GM10266 (cell line): Measurements from ENCODE around the gene CWF19L2.
"Not testable (repeated sequence)": the region's sequence is repeated elsewhere in the genome, so short reads cannot be mapped to it uniquely, and the experiment has no call there.

Source experiments
- DNase-seq: peaks from one replicate; pipeline ENCODE4 v3.0.0; 2012; ENCODE audit errors: extremely low spot score
- TF ChIP-seq, protein P1 (sequence below): IDR thresholded peaks from 2 replicates; pipeline ENCODE4 v1.5.1; 2012; ENCODE audit warnings: mild to moderate bottlenecking, low read depth; ENCODE audit not compliant: control insufficient read depth, insufficient read depth; ENCODE audit errors: missing control alignments

Gene CWF19L2

DNA sequence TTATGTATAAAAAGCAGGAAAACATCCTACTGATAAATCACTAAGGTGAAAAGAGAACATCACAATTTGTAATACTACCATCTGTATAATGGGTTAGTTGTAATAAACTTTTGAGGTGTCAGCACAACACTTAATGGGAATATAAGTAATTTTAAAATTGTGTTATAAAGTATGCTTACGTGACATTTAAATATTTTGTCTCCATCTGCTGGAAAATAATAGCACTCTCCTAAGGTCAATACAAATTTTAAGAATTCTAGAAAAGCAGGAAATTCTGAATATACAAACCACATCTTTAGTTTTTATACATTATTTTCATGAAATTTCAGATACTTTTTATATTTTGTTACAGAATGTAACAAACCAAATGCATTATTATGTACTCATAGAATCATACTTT, 19.5 kb downstream of the CWF19L2 start:
- TF ChIP-seq, protein P1, sequence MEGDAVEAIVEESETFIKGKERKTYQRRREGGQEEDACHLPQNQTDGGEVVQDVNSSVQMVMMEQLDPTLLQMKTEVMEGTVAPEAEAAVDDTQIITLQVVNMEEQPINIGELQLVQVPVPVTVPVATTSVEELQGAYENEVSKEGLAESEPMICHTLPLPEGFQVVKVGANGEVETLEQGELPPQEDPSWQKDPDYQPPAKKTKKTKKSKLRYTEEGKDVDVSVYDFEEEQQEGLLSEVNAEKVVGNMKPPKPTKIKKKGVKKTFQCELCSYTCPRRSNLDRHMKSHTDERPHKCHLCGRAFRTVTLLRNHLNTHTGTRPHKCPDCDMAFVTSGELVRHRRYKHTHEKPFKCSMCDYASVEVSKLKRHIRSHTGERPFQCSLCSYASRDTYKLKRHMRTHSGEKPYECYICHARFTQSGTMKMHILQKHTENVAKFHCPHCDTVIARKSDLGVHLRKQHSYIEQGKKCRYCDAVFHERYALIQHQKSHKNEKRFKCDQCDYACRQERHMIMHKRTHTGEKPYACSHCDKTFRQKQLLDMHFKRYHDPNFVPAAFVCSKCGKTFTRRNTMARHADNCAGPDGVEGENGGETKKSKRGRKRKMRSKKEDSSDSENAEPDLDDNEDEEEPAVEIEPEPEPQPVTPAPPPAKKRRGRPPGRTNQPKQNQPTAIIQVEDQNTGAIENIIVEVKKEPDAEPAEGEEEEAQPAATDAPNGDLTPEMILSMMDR = no peak
- DNase-seq = no peak

GRCh38 chr11:107430525-107430924, 27.1 kb downstream of the CWF19L2 start:
- TF ChIP-seq, protein P1 = no peak
- no peak for DNase-seq

- DNase-seq = no peak
- TF ChIP-seq, protein P1 = no peak
Measured at GRCh38 chr11:107427569-107428180, 29.9 kb downstream of the CWF19L2 start.

DNA sequence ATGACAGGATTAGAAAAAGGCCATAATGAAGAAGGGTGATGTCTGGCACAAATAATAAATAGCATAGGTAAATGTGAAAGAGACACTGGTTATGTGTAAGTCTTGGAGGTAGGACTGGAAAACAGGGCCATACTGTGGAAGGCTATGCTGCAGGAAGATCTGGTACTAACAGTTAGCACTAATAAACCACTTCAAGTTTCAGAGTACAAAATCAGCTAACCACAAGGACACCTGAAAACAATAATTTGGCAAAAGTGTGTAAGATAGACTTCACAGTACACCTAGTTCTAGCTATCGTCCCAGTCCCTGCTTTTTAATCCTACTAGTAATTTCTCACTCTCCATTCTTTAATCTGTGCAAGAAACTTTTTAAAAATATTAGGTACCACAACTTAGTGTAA, 44.3 kb downstream of the CWF19L2 start:
- TF ChIP-seq, protein P1 = no peak
- DNase-seq = no peak

DNA sequence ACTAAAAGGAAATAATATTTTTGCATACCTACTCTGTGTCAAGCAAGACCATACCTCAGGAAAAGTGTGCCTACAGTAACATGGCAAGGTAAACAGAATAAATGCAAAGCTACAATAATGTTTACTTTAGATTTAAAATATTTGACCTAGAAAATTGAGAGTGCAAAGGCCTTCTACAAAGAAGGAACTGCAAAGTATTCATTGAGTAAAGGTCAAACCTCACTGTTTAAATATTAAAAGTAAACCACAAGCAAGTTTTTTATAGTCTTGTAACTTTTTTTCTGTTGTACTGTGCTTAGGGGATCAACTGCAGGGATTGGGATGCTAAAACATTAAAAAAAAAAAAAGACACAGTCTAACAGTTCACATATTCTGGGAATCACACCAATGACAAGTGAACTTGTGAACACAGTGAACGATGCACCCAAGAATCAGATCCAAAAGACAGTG, 48.8 kb downstream of the CWF19L2 start:
- DNase-seq = no peak

GRCh38 chr11:107405260-107405659, 52.4 kb downstream of the CWF19L2 start:
- TF ChIP-seq, protein P1 = no peak
- DNase-seq = no peak

More for the DNA sequence above, 48.8 kb downstream of the CWF19L2 start:
- TF ChIP-seq, protein P1 = no peak

DNA sequence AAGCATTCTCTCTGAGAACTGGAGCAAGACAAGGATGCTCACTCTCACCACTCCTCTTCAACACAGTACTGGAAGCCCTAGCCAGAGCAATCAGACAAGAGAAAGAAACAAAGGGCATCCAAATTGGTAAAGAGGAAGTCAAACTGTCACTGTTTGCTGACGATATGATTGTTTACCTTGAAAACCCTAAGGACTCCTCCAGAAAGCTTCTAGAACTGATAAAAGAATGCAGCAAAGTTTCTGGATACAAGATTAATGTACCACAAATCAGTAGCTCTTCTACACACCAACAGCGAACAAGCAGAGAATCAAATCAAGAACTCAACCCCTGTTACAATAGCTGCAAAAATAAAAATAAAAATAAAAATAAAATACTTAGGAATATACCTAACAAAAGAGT, 56.5 kb downstream of the CWF19L2 start:
- DNase-seq = not testable (repeated sequence)

- no peak for DNase-seq
- TF ChIP-seq, protein P1 = no peak
Measured at GRCh38 chr11:107397357-107397756, 60.3 kb downstream of the CWF19L2 start.
